ENCODE measurements around the gene SORCS2.

DNA sequence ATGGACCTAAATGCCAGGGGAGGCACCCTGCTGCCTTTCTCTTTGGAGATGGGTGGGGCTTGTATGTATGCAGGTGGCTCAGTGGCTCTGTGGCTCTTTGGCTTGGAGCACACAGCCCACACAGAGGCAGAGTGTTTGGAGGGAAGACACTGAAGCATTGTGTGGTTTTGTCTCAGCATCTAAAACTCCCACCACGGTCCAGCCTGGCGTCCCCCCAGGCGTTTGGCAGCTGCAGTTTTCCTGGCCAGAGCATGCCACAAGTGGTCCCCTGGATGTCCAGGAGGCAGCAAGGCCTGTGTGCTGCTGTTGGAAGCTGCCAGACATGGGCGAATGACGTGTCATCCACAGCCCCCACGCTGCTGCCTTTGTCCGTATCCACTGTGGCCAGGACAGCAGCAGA lies 274.6 kb downstream of the SORCS2 start:
- TF ChIP-seq POLR2A (IDR thresholded peaks at IDR 0.05) (no peak), CTCF (IDR thresholded peaks at IDR 0.05) (no peak)

Data from right lobe of liver (tissue), 4 donors.